Muscle of arm (tissue), 12 donors: Measurements from ENCODE around the gene EEF1G. TPM values are rescaled to one million over a fixed set of nuclear protein-coding genes. Genes with fewer than 3 reads are reported as not detected.
A peak's percentile ranks its signal among the peaks of the same experiment; 100 is the strongest.
"Not testable (repeated sequence)": the region's sequence is repeated elsewhere in the genome, so short reads cannot be mapped to it uniquely, and the experiment has no call there.

Experiments
- DNase-seq: peaks from one replicate; pipeline ENCODE4 v3.0.0-alpha.2; 2013
- polyA plus RNA-seq, 12 donors: library from polyadenylated mRNA; unstranded; fragments of 120-200 nt; gene quantifications; one replicate each; pipeline ENCODE4 v1.2.1, GENCODE V29; 2013; ENCODE audit not compliant: insufficient read length in 12 of 12

Gene EEF1G
- polyA plus RNA-seq, 12 donors = 357 to 3,515 (median 3,174) TPM

DNA sequence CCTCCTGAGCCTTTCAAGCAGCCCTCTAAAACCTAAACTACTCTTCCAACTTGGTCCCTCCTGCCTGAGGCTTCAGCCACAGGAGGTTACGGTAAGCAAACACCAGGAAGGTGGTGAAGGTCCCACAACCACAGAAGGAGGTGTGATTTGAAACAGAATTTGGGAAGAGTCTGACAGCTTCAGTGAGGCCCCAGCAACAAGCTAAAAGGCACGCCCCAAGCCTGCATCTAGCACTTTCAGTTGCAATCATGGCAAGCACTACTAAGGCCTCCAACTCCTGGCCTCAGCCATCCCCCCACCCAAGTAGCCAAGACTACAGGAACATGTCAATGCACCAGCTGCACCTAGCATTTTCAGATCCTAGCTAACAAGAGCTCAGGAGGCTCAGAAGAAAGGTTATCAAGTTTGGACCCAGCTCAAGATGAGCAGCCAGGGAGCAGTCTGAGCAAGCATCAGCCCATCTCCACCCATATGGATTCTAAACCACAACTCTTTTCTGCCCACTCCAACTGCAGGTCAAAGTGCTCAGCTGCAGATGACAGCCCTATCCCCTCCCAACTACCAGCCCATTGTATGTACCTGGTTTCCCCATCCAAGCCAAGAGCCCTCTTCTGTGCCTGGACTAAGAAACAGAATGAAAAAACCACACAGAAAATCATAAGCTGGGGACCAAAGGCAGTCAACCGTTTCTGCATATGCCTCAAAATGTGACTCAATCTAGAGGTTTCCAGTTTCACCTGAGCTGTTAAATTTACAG is 16.6 kb downstream of the EEF1G start:
- no peak for DNase-seq

DNA sequence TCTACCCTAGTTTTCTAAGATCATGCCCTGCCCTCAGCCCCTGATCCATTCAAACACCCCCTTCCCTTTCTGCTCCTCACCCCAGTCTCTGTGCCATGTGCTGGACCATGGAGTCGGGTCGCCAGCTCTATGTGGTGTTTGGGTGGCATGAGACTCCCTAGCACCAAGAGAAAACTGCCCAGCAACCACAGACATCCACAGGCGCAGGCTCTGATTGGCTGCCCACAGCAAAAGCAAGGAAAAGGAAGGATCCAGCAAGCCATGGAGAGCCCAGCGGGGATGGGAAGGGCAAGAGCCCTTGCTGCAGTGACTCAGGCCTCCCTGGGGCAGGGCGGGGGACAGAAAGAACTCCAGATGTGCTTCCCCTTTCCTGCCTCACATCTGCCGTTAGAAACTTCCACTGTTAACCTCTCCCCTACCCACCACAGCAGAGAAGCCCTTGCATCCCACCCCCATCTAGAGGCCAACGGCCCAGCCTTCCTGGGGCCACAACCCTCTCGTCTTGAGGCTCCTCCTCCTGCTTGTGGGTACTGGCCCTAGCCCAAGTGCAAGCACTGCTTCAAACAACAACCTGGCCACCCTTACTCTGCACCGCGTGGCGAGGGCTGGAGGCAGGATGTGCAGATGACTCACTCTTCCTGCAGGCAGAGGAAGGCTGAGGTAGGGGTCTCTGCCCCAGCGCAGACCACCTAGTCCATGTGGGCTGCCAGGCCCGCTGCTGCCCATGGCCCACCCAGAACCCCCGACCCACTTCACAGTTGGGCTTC is 17.4 kb downstream of the EEF1G start:
- DNase-seq = peak; percentile 80

- no peak for DNase-seq
These were observed 18.1 kb downstream of the EEF1G start for GRCh38 chr11:62555464-62556107.

- DNase-seq = no peak
These were observed 19.1 kb downstream of the EEF1G start for GRCh38 chr11:62554387-62555167.

DNA sequence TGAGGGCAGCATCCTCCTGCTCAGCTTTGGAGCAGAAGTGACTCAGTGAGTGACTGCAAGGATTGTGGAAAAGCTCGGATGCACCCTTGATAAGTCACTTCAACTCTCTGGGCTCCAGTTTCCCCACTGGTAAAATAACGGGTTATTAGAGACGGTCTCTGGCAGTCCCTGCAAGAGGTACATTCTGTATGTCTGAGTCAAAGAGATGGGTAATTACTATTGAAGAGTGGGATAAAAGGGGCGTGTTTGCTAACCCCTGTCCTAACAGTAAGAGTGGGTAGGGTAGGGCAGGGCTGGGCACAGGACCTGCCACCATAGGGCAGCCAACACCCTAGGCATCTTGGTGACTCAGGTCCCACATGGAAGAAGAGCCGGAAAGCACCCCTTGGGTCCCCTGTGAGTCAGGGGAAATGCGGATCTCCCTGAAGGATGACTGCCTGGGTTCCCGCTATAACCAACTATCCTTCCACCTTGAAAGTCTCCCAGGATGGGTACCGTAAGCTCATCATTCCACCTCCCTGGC is 19.8 kb downstream of the EEF1G start:
- DNase-seq = no peak

- peak; percentile 92 for DNase-seq
These were observed 20.4 kb downstream of the EEF1G start for GRCh38 chr11:62553080-62553838.

DNA sequence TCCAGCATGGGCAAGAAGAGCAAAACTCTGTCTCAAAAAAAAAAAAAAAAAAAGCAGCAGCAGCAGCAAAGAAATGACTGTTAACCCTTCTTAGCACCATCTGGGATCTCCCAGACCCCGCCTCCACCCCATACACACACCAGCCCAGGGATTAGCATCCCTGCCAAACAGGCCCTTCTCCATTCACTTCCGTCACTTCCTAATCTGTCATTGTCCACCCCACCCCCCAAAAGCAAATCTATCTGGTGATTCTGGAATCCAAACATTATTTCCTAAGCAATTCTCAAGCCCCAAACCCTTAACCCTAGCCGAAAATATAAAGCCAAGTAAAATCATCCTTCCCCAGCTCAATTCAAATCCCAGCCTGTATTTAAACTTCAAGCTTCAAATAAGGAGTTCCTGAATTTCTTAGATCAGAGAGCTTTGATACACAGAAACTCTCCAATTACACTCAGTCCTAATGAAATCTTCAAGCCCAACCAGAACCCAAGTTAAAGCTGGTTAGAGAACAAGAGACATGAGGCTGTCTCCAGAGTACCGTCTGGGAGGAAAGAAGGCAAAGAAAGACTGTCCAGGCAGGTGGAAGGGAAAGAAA is 21.1 kb downstream of the EEF1G start:
- DNase-seq = no peak

DNA sequence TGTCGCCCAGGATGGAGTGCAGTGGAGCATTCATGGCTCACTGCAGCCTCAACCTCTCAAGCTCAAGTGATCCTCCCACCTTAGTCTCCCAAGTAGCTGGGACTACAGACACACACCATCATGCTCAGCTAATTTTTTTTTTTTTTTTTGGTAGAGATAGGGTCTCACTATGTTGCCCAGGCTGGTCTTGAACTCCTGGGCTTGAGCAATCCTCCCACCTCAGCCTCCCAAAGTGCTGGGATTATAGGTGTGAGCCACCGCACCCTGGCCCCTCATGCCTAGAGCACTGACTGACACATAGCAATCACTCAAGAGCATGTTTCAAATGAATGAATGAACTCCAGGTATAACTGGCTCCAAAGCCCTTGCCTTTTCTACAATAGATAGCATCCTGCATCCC is 23.2 kb downstream of the EEF1G start:
- not testable (repeated sequence) for DNase-seq

GRCh38 chr11:62548545-62549335 is 25.0 kb downstream of the EEF1G start:
- DNase-seq = no peak

GRCh38 chr11:62547691-62548281 is 25.9 kb downstream of the EEF1G start:
- peak; percentile 29 for DNase-seq

GRCh38 chr11:62546929-62547625 is 26.6 kb downstream of the EEF1G start:
- peak; percentile 68 for DNase-seq

GRCh38 chr11:62546244-62546928 is 27.3 kb downstream of the EEF1G start, which contains the start of gene AHNAK:
Gene AHNAK, minus strand, starts transcription at chr11:62546806. Its CDS starts 10,708 bp downstream, at chr11:62536098.
- DNase-seq = peak; percentile 70

DNA sequence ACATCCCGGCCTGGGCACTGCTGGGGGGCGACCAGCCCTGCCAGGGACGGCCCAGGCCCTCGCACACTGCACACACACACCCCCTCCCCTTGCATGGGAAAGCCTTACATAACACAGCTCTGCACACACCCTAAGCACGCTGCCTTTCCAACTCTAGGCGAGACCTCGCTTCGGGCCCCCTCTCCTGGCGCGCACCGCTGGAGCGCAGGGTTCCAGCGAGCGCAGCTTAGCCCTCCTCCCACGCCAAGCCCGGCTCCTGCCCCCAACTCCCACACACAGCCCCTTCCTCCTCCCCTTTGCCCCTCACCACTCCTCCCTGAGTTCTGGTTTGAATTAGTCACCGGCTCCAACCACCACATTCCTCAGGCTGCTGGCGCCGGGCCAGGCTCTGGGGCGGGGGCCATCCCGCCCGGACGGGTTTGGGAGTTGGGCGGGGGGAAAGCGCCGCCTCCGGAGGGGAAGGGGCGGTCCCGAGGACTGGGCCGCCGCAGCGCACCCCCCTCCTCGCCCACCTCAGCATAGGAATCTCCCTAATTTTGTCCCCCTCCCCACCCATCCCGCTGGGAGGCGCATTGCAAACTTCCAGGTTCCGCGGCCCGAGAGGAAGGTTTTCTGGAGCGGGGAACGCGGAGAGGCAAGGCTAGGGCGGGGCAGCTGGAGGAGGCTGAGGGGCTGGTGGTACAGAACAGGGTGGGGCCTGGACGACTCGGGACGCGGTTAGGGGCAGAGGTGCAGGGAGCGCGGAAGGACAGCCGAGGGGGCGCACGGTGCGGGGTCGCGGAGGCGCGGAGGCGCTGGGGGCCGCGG is 28.1 kb downstream of the EEF1G start:
- peak; percentile 96 for DNase-seq

DNA sequence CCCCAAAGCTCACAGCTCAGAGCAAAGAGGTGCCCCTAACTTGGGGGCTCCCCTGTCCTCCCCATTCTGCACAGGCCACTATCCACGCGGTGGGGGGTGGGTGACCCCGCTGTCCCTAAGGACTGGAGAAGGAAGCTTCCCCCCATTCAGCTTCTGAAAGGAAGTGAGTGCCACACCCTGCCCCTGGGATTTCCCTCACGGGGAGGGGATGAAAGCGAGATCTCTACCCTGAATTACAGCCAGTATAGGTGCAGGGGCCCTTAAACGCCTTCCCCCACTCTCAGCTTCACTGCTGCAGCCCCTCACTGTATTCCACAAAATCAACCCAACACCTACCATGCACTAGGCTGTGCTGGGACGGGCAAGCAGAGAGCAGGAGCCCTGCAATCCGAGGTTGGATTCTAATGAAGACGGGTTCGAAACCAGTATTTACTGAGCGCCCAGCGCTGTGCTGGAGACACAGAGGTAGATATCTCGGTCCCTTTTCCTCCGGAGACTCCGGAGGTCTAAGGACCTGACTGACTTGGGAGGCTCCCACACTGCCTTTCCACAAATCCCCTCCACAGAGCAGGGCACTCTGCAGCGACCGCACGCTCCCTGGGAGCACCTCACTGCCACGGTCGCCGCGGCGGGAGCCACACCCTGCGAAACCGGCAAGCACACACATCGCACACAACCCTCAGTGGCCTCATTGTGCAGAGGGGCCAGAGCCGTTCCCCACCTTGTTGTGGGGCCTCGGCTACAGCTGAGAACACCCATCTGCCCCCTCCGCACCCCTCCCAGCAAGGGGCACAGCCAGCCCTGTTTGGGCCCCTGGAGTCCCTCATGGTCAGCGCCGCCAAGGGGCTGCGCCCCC is 28.9 kb downstream of the EEF1G start:
- DNase-seq = peak; percentile 39

- DNase-seq = no peak
These were observed 29.8 kb downstream of the EEF1G start for GRCh38 chr11:62543680-62544444.
